GM18870 (cell line): ENCODE data around the gene RNF40.

Experiments used
- ATAC-seq: cut with Tn5 transposase; IDR thresholded peaks from one replicate; pipeline ENCODE4 v1.9.1; 2021; ENCODE audit warnings: moderate library complexity; ENCODE audit not compliant: unreplicated experiment

The RNF40 gene

GRCh38 chr16:30761427-30761927 is 645 bp upstream of the RNF40 start:
- peak; percentile 3 for ATAC-seq

- ATAC-seq = no peak
These were observed 1.0 kb downstream of the RNF40 start for GRCh38 chr16:30762991-30763725.

- ATAC-seq = no peak
These were observed 2.0 kb downstream of the RNF40 start for GRCh38 chr16:30764086-30764485.

GRCh38 chr16:30764816-30765465 is 2.8 kb downstream of the RNF40 start:
- no peak for ATAC-seq

GRCh38 chr16:30766206-30766932 is 4.2 kb downstream of the RNF40 start:
- ATAC-seq = no peak

GRCh38 chr16:30766933-30767284 is 4.8 kb downstream of the RNF40 start:
- ATAC-seq = no peak

- no peak for ATAC-seq
These were observed 5.8 kb downstream of the RNF40 start for GRCh38 chr16:30767767-30768465.

GRCh38 chr16:30768583-30769181 is 6.6 kb downstream of the RNF40 start:
- no peak for ATAC-seq

- no peak for ATAC-seq
These were observed 7.4 kb downstream of the RNF40 start for GRCh38 chr16:30769379-30770089.

GRCh38 chr16:30771726-30772125 is 9.6 kb downstream of the RNF40 start:
- ATAC-seq = no peak

GRCh38 chr16:30773826-30774225 is 11.7 kb downstream of the RNF40 start:
- ATAC-seq = no peak

GRCh38 chr16:30774367-30775130 is 12.4 kb downstream of the RNF40 start:
- ATAC-seq = no peak

GRCh38 chr16:30775131-30775391 is 12.9 kb downstream of the RNF40 start:
- ATAC-seq = no peak

GRCh38 chr16:30775392-30776188 is 13.5 kb downstream of the RNF40 start:
- ATAC-seq = no peak

- no peak for ATAC-seq
These were observed 15.6 kb downstream of the RNF40 start for GRCh38 chr16:30777591-30778297.

- no peak for ATAC-seq
These were observed 16.6 kb downstream of the RNF40 start for GRCh38 chr16:30778549-30779244.

- ATAC-seq = no peak
These were observed 17.5 kb downstream of the RNF40 start for GRCh38 chr16:30779596-30779995.

- ATAC-seq = no peak
These were observed 17.9 kb downstream of the RNF40 start for GRCh38 chr16:30780021-30780420.
